IMR-90 (cell line): ENCODE data around the gene CXorf49. TPM values are rescaled to one million over a fixed set of nuclear protein-coding genes. Genes with fewer than 3 reads are reported as not detected.

Experiments used
- microRNA-seq, 2 experiments: library from miRNA; stranded (forward) in 1 of 2; unstranded in 1 of 2; fragments of 10-50 nt in 1 of 2; fragments of <30 nt in 1 of 2; gene quantifications in 1 of 2; microRNA quantifications in 1 of 2; one replicate each; pipeline versions ENCODE3 to v1.1.0; 2013 to 2020; ENCODE audit not compliant: insufficient read depth in 1 of 2, insufficient read length in 1 of 2, unreplicated experiment in 1 of 2
- polyA plus RNA-seq, 3 experiments: library from polyadenylated mRNA; depleted of rRNA; stranded (reverse); fragments of >200 nt; gene quantifications; 2 replicates each; pipeline ENCODE4 v1.2.3, GENCODE V29; 2012; ENCODE audit warnings: low replicate concordance in 1 of 3
- small RNA-seq, 5 experiments: library from RNA; depleted of rRNA; stranded (forward); fragments of <200 nt; gene quantifications; one replicate each; pipeline ENCODE3, GENCODE V24; 2012
- total RNA-seq: library from RNA; depleted of rRNA; stranded (reverse); fragments of >200 nt; gene quantifications from 2 replicates; pipeline ENCODE4 v1.2.3, GENCODE V29; 2012; rRNA removed

CXorf49 gene
- total and polyA plus RNA-seq, 2 of the 4 experiments (the other 2 are of a cell fraction): not detected

Small RNA genes within 50 kb of the gene (microRNA-seq; reads per million reads assigned to microRNA genes)
- gene BX276092.4 (ENCODE audit: insufficient read depth, insufficient read length) (not detected), gene BX276092.6 (ENCODE audit: insufficient read depth, insufficient read length) (not detected), gene BX276092.8 (ENCODE audit: insufficient read depth, insufficient read length) (not detected)

Small RNA genes within 50 kb of the gene (small RNA-seq; reads per million reads assigned to genes)
- gene BX276092.4 (0 reads per million in 5 experiments), gene BX276092.6 (0 reads per million in 5 experiments), gene BX276092.8 (0 reads per million in 5 experiments)

Other genes with a start within 250 kb of the CXorf49 start
- gene OGT, start 185.2 kb downstream of the CXorf49 start, total RNA-seq: 65.0 and 80.7 TPM in 2 replicates
- gene OGT, start 185.2 kb downstream of the CXorf49 start, polyA plus RNA-seq (2012; rRNA removed): 96.8 and 113 TPM in 2 replicates
- 0.83 and 0.90 TPM in 2 replicates for gene GCNA, start 139.8 kb downstream of the CXorf49 start, total RNA-seq
- 0.75 and 1.3 TPM in 2 replicates for gene GCNA, start 139.8 kb downstream of the CXorf49 start, polyA plus RNA-seq (2012; rRNA removed)
- not detected in 2 replicates for gene CXCR3, start 99.8 kb downstream of the CXorf49 start, total RNA-seq
- gene CXCR3, start 99.8 kb downstream of the CXorf49 start, polyA plus RNA-seq (2012; rRNA removed): not detected in 2 replicates
- not detected in 2 replicates for gene CXorf49B, start 45.1 kb upstream of the CXorf49 start, total RNA-seq
- gene CXorf49B, start 45.1 kb upstream of the CXorf49 start, polyA plus RNA-seq (2012; rRNA removed): not detected in 2 replicates
- gene NHSL2, start 192.6 kb upstream of the CXorf49 start, total RNA-seq: 0.72 and 0.83 TPM in 2 replicates
- 0.75 and 0.89 TPM in 2 replicates for gene NHSL2, start 192.6 kb upstream of the CXorf49 start, polyA plus RNA-seq (2012; rRNA removed)